ENCODE data around the gene SLC30A9. TPM values are rescaled to one million over a fixed set of nuclear protein-coding genes. Genes with fewer than 3 reads are reported as not detected.

The SLC30A9 gene
- total RNA-seq (70.8 TPM), polyA plus RNA-seq (ENCODE audit: insufficient read depth, low read depth, low replicate concordance) (52.3 TPM)
- long read RNA-seq, donor 1, full-length matches to known transcripts, result 7 of 7 reads
- long read RNA-seq, donor 1, partial matches to known transcripts, result 0 of 7 reads
- long read RNA-seq, donor 1, other reads (novel, unspliced or antisense), result 0 of 7 reads
- long read RNA-seq, donor 2, full-length matches to known transcripts, result 8 of 8 reads
- long read RNA-seq, donor 2, partial matches to known transcripts, result 0 of 8 reads
- long read RNA-seq, donor 2, other reads (novel, unspliced or antisense), result 0 of 8 reads
- long read RNA-seq, donor 3, full-length matches to known transcripts, result 10 of 10 reads
- long read RNA-seq, donor 3, partial matches to known transcripts, result 0 of 10 reads
- long read RNA-seq, donor 3, other reads (novel, unspliced or antisense), result 0 of 10 reads
- long read RNA-seq, donor 4, full-length matches to known transcripts, result 10 of 28 reads
- long read RNA-seq, donor 4, partial matches to known transcripts, result 18 of 28 reads
- long read RNA-seq, donor 4, other reads (novel, unspliced or antisense), result 0 of 28 reads
- long read RNA-seq, donor 5, full-length matches to known transcripts, result 2 of 2 reads
- long read RNA-seq, donor 5, partial matches to known transcripts, result 0 of 2 reads
- long read RNA-seq, donor 5, other reads (novel, unspliced or antisense), result 0 of 2 reads
- long read RNA-seq, donor 6, full-length matches to known transcripts, result 9 of 20 reads
- long read RNA-seq, donor 6, partial matches to known transcripts, result 11 of 20 reads
- long read RNA-seq, donor 6, other reads (novel, unspliced or antisense), result 0 of 20 reads
- long read RNA-seq, donor 7, full-length matches to known transcripts, result 74 of 103 reads
- long read RNA-seq, donor 7, partial matches to known transcripts, result 14 of 103 reads
- long read RNA-seq, donor 7, other reads (novel, unspliced or antisense), result 15 of 103 reads
- long read RNA-seq, donor 8, full-length matches to known transcripts, result 12 of 12 reads
- long read RNA-seq, donor 8, partial matches to known transcripts, result 0 of 12 reads
- long read RNA-seq, donor 8, other reads (novel, unspliced or antisense), result 0 of 12 reads
- long read RNA-seq, donor 9, full-length matches to known transcripts, result 3 of 3 reads
- long read RNA-seq, donor 9, partial matches to known transcripts, result 0 of 3 reads
- long read RNA-seq, donor 9, other reads (novel, unspliced or antisense), result 0 of 3 reads
- long read RNA-seq, donor 10, full-length matches to known transcripts, result 8 of 8 reads
- long read RNA-seq, donor 10, partial matches to known transcripts, result 0 of 8 reads
- long read RNA-seq, donor 10, other reads (novel, unspliced or antisense), result 0 of 8 reads

GRCh38 chr4:41990365-41991111 is at the start of gene SLC30A9:
Gene SLC30A9 (plus strand): TSS chr4:41990530. CDS start chr4:41990652, 122 bp downstream.
- no peaks in the 10 kb centered on the region for H3K9me3 ChIP-seq (ENCODE audit: control insufficient read depth in 2 of 3, insufficient read depth in 1 of 3, low read length in 3 of 3)
- H3K27me3 ChIP-seq (ENCODE audit: control insufficient read depth, insufficient read depth, low read length), result no peaks in the 10 kb centered on the region
- peak within 1 kb of the TSS; percentile 86 to 95 (median 94) for H3K4me3 ChIP-seq (ENCODE audit: low read length in 3 of 3)
- DNase-seq, result peak; percentile 96 to 99 (median 98)
- H3K36me3 ChIP-seq (ENCODE audit: control insufficient read depth in 2 of 3, insufficient read depth in 3 of 3, low read length in 3 of 3), result no peaks in the 10 kb centered on the region
- intact Hi-C loops (cut with DNase I), result no loop called here
- peak; percentile 84 for FAIRE-seq
- TF ChIP-seq, protein P1, sequence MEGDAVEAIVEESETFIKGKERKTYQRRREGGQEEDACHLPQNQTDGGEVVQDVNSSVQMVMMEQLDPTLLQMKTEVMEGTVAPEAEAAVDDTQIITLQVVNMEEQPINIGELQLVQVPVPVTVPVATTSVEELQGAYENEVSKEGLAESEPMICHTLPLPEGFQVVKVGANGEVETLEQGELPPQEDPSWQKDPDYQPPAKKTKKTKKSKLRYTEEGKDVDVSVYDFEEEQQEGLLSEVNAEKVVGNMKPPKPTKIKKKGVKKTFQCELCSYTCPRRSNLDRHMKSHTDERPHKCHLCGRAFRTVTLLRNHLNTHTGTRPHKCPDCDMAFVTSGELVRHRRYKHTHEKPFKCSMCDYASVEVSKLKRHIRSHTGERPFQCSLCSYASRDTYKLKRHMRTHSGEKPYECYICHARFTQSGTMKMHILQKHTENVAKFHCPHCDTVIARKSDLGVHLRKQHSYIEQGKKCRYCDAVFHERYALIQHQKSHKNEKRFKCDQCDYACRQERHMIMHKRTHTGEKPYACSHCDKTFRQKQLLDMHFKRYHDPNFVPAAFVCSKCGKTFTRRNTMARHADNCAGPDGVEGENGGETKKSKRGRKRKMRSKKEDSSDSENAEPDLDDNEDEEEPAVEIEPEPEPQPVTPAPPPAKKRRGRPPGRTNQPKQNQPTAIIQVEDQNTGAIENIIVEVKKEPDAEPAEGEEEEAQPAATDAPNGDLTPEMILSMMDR (IDR thresholded peaks at IDR 0.05; ENCODE audit: borderline replicate concordance, extremely low read depth, insufficient read depth), result peak; percentile 2
- peaks cover 3 to 21% (median 8%) of the 10 kb centered on the region in 3 donors for H3K4me1 ChIP-seq (ENCODE audit: control insufficient read depth in 2 of 3, insufficient read depth in 2 of 3, low read depth in 1 of 3, low read length in 3 of 3)
- H3K9ac ChIP-seq (ENCODE audit: low read length in 3 of 3), result peak within 1 kb of the TSS; percentile 86 to 99 (median 95)
- H3K27ac ChIP-seq (ENCODE audit: low read depth in 2 of 2, low read length in 2 of 2), result peak within 1 kb of the TSS; percentile 29 to 73

DNA sequence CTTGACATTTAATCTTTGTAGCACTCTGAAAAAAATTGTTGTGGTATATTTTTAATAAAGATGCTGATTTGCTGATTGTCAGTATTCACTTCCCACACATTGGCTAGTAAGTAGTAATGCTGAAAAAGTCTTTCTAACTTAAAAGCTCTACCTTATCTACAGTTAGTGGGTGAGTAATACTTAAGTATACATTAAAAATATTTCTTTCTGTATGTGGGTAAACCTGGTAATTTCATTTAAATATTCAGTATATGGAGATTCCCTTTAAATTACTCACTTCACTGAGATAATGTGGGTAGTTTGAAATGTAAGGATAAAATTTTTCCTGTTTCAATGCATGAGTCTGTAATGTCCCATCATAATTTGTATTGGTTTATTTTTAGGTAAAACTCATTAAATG is 49.5 kb upstream of the SLC30A9 start:
- H3K9ac ChIP-seq (ENCODE audit: low read length in 3 of 3), result no peak overlapping the region
- no peaks in the 10 kb centered on the region for H3K9me3 ChIP-seq (ENCODE audit: control insufficient read depth in 2 of 3, insufficient read depth in 1 of 3, low read length in 3 of 3)
- H3K4me3 ChIP-seq (ENCODE audit: low read length in 3 of 3), result no peak overlapping the region
- H3K36me3 ChIP-seq (ENCODE audit: control insufficient read depth in 2 of 3, insufficient read depth in 3 of 3, low read length in 3 of 3), result peaks cover 3 to 12% (median 5%) of the 10 kb centered on the region in 3 donors
- peaks cover 0 to 7% (median 0%) of the 10 kb centered on the region in 3 donors for H3K4me1 ChIP-seq (ENCODE audit: control insufficient read depth in 2 of 3, insufficient read depth in 2 of 3, low read depth in 1 of 3, low read length in 3 of 3)
- intact Hi-C loops (cut with DNase I), result no loop called here
- TF ChIP-seq, protein P1 (IDR thresholded peaks at IDR 0.05; ENCODE audit: borderline replicate concordance, extremely low read depth, insufficient read depth), result no peak
- FAIRE-seq (no peak), DNase-seq (no peak)
- H3K27me3 ChIP-seq (ENCODE audit: control insufficient read depth, insufficient read depth, low read length), result no peaks in the 10 kb centered on the region
- no peak overlapping the region for H3K27ac ChIP-seq (ENCODE audit: low read depth in 2 of 2, low read length in 2 of 2)

DNA sequence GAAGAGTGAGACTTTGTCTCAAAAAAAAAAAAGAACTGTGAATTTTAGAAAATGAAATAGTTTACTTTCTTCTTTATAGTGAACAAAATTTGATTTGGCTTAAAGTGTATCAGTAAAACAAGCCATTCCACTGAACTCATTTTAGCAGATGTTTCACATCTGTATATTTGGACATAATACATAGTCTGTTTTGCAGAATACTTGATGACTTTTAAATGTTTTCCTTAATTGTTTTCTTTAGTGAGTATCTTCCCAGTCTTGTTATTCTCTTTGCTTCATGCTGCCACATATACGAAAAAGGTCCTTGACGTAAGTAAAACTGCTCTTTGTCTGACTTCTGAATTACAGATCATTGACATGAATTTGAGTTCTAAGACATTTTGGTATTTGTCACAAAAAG is 46.8 kb upstream of the SLC30A9 start:
- H3K27ac ChIP-seq (ENCODE audit: low read depth in 2 of 2, low read length in 2 of 2), result no peak overlapping the region
- FAIRE-seq (no peak), DNase-seq (no peak)
- no peaks in the 10 kb centered on the region for H3K27me3 ChIP-seq (ENCODE audit: control insufficient read depth, insufficient read depth, low read length)
- intact Hi-C loops (cut with DNase I), result no loop called here
- TF ChIP-seq, protein P1 (IDR thresholded peaks at IDR 0.05; ENCODE audit: borderline replicate concordance, extremely low read depth, insufficient read depth), result no peak
- no peak overlapping the region for H3K9ac ChIP-seq (ENCODE audit: low read length in 3 of 3)
- H3K36me3 ChIP-seq (ENCODE audit: control insufficient read depth in 2 of 3, insufficient read depth in 3 of 3, low read length in 3 of 3), result peaks cover 3 to 12% (median 5%) of the 10 kb centered on the region in 3 donors
- H3K4me1 ChIP-seq (ENCODE audit: control insufficient read depth in 2 of 3, insufficient read depth in 2 of 3, low read depth in 1 of 3, low read length in 3 of 3), result no peaks in the 10 kb centered on the region
- H3K9me3 ChIP-seq (ENCODE audit: control insufficient read depth in 2 of 3, insufficient read depth in 1 of 3, low read length in 3 of 3), result no peaks in the 10 kb centered on the region
- no peak overlapping the region for H3K4me3 ChIP-seq (ENCODE audit: low read length in 3 of 3)

Data from kidney (tissue), 22 donors.